GM18867 (cell line): ENCODE data around the gene NNT.

ENCODE experiments used
- ATAC-seq: cut with Tn5 transposase; IDR thresholded peaks from one replicate; pipeline ENCODE4 v1.9.1; 2021; ENCODE audit warnings: mild to moderate bottlenecking, moderate library complexity; ENCODE audit not compliant: unreplicated experiment

The NNT gene

DNA sequence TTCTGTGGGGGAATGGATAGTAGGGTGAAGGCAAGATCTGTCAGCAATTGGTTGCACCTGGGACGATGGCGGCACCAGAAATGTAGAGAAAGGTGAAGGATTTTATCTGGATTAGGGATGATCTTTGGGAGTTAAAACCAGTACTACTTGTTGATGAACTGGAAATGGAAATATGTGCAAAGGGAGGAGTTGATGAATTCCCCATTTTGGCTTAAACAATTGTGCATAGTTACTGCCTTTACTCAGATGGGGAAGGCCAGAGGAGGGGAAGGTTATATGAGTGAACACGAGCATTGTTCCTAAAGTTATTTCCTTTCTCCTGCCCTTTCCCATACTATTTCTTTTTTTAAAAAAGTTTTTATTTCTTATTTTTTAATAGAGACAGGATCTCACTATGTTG, 19.1 kb downstream of the NNT start:
- ATAC-seq, result no peak

DNA sequence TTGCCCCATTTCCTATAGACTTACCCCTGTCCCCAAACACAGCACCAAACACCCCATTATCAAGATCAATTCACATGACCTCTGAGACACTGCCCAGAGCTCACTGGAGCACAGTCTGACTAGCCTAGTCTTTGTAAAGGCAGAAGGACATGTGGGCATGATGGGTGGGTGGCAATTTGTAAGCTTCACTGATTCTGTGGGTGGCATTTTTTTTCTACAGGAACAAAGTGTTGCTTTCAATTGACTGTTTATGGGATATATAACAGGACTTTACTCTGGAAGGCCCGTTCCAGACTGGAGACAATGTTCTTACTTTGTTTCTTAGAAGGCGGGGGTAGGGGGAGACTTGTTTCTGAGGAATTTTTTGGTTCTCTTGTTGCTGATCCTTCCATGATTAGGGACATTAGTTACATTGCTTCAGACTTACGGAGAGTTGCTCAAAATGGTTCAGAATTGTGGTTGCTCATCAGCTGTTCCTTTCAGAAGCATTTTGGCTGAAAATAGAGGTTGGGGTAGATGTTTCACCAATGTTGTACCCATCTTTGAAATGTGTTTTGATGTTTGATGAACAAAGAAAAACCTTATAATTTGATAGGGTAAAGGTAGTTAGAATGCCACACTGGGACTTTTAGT, 20.2 kb downstream of the NNT start:
- ATAC-seq, result no peak

DNA sequence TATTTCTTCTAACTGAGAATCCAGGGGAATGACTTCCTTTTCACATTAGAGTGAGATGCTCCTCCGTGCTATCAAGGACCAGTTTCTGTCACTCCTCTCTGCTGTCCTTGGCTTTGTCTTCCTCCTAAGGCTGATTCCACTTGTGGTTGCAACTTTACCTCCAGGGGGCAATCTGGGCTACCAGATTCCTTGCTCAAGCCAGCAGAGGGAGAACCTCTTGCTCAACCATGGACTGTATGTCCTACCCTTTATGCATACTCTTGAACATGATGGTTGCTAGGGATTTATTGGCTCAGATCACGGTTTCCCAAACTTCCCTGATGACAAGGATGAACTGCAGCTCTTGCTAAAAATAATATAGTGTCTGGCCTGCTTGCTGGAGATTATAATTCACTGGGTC, 24.0 kb downstream of the NNT start:
- no peak for ATAC-seq

DNA sequence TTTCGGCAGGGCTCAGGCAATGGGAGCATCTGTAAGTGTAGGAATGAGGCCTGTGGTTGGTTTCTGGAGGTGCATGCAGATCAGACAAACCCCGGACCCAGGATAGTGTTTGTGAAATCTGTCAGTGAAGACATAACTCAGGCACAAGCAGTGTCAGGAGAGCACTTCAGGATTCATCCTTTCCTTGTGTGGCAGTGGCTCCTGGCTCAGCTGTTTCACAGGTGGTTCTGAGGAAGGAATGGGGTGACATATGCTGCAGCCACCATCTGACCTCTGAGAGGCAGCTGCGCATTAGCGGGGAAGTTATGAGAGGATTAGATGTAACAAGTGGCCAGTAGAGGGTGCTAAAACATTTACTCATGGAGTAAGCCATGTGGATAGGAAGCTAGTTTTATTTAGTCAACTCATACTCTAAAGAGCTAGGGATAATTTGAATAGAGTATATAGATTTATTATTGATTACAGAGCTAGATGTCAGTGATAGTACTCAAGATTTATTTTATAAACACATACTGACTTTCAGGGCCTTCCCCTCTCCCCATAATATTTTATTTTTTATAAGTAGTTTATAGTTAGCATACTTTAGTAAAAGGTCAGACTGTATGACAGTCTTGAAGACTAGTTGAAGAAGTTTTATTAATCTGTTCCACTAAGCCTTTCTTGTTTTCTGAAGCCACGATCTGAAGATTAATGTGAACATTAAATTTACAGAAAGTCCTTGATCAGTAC, 28.4 kb downstream of the NNT start:
- ATAC-seq, result peak; percentile 94

DNA sequence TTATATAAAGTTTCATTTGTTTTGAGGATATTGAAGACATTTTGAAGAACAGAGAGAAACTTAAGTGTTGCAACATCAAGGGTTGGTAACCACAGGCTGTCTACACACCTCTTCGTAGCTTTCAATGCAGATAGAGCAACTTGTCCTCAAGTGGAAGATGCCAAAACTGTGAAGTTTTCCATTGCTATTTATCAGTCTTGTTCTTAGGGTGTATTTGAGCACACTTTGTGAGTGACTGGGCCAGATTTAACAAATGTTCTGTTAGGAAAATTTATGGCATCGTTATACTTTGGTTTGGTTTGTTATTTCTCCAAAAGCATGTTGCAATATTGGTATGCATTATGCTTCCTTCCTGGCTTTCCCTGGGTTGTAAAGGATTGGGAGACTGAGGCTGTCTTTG, 31.6 kb downstream of the NNT start:
- ATAC-seq, result no peak

GRCh38 chr5:43635374-43635773, 32.4 kb downstream of the NNT start:
- ATAC-seq, result no peak

GRCh38 chr5:43636076-43636475, 33.1 kb downstream of the NNT start:
- ATAC-seq, result no peak

DNA sequence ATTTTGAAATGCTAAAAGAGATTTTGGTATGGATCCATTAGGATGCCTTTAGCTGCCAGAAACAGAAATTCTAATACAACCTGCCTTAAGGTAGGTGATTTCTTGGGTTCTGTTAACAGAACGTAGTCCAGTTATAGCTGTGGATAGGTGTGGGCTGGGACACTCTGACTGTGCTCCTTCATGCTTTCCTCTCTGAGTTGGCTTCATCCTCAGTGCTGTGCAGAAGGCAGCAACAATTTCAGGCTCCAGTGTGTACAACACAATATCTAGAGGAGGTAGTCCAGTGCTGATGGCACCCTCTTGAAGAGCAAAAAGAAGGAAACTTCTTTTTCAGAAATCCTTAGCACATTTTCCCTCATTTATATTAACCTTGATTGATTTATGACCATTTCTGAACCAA, 34.4 kb downstream of the NNT start:
- no peak for ATAC-seq

- no peak for ATAC-seq
Measured at GRCh38 chr5:43638107-43638506, 35.1 kb downstream of the NNT start.

DNA sequence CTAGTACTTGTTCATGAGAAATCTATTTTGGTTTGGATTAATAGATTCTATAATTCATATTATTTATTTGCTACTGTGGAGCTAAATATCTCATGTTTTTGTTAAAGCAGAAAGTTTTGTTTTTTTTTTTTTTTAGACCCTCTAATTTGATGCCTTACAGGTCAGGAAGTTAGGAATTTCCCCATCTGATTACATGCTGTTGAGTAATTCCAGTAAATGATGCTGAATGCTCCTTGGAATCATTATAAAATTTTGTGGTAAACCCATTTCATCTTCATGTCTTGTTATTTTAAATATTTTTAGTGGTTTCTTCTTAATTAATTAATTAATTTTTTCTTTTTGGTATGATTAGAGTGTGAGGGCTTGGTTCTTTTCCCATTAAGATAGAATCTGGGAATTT, 35.6 kb downstream of the NNT start:
- ATAC-seq, result no peak

GRCh38 chr5:43639566-43639965, 36.6 kb downstream of the NNT start:
- no peak for ATAC-seq

- no peak for ATAC-seq
Measured at GRCh38 chr5:43642428-43642827, 39.4 kb downstream of the NNT start.

DNA sequence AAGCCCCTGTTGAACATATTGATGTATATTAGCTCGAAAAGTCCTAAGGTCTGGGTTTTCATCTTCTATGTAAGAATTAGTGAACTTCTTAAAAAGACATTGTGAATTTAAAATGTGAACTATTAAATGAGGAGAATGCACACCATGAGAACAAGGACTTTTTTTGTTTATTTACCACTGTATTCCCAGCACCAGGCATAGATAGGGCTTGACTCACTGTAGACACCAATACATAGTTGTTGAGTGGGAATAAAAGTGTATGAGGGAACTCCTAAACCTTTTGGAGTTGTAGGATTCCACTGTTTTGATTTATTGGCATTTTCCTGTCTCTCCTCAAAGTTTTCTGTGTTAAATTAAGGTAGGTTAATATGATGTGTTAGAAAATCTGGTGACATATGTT, 40.3 kb downstream of the NNT start:
- no peak for ATAC-seq

GRCh38 chr5:43643750-43644149, 40.8 kb downstream of the NNT start:
- ATAC-seq, result no peak

DNA sequence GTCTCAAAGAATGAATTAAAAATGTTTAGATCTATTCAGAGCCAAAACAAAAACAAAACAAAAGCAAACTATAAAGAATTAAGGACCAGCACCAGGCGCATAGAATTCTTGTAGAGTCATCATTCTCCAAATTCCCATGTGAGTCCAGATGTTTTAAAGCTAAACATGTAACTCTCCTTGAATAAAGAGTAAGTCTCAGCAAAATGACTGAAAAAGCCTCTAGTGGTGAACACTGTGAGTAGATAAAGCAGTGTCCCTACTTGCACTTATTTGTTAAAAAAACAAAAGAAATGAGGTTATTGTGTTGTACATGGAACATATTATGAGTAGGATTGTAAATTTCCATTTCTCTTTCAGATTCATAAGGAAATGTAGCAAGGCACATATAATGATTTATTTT, 44.0 kb downstream of the NNT start:
- ATAC-seq, result no peak

DNA sequence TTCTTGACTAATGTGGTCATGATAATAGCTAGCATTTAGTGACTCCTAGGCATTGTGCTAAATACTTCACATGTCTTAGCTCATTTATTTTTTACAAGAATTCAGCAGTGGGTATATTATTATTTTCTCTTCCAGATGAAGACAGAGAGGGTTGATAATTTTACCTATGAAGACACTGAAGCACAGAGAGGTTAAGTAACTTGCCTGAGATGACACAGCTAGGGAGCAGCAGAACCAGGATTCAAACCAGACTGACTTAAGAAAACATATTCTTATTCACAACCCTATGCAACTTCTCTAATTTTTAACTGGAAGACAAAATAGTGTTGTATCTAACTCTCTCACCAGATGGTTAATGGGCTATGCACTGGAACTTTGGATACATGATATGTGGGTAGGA, 44.8 kb downstream of the NNT start:
- no peak for ATAC-seq

GRCh38 chr5:43648499-43649124, 45.6 kb downstream of the NNT start:
- ATAC-seq, result no peak

DNA sequence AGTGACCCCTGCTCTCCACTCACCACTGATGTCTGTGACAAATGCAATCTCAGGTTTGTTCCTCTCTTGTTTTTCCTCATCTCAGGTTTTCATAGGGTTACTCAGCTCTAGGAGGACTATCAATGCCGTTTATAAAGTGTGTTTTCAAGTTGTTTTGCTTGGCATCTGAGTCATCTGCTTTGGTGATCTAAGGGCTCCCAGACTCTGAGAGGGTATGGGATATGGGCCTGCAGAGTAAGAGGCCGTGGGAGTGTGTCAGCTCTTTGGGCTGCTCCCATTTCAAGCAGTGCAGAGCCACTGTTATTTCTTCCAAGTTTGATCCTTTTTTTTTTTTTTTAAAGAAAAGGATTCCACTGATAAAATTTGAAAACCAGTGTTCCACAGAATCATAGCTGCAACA, 46.3 kb downstream of the NNT start:
- ATAC-seq, result no peak

DNA sequence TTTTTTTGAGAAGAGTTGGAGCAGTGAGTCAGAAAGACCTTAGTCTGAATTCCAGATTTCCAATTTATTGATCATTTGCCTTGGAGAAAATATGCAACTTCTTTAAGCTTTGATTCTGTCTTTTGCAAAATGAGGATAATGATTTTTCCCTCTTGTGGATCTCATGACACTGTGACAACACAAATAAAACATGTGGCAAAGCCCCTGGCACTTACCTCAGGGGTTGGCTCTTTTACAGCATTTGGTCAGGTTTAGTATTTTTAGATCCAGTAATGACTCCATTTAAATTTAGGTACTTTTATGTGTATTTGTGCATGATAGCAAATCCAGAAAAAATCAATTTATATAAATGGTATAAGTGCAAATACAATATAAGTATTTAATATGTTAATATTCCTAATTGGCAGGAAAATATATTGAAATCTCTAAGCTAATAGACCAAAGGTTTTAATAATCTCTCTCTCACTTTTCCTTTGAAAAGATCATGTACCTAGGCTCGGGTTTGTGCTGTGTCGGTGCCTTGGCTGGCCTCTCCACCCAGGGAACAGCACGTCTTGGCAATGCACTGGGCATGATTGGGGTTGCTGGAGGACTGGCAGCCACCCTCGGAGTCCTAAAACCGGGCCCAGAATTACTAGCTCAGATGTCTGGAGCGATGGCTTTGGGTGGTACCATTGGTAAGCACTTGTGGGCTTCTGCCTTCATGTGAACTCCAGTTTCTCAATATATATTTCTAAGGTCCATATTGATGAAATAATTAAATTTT, 49.7 kb downstream of the NNT start:
- no peak for ATAC-seq

DNA sequence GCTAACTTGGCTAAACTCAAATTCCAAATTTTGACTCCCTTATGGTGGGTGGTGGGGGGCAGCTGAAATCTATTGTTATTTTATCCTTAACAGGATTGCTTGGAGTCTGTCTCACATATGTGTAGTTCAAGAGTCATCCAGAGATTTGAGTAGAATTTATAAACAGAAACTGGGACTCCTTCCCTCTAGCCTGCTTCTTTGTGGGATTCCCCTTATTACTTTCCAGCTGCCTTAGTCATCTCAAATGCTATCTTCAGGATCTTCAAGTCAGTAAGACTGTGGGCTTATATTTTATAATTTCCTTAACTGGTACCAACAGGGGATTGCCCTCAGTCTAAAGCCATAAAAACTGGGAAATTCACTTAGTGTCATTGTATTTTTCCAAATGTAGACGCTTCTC, 55.5 kb downstream of the NNT start:
- no peak for ATAC-seq

DNA sequence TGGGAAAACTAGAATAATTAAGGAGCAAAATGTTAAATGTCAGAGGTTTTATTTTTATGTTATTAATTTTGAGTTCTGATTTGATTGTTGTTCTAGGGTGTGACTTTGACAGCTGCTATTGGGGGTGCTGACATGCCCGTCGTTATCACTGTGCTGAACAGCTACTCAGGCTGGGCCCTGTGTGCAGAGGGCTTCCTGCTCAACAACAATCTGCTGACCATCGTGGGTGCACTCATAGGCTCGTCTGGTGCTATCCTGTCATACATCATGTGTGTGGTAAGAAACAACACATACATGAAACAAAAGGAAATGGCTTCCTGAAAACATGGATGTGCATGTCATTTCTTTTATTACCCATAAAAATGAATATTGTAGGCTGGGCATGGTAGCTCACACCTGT, 56.1 kb downstream of the NNT start:
- ATAC-seq, result no peak

GRCh38 chr5:43661102-43661501, 58.1 kb downstream of the NNT start:
- no peak for ATAC-seq
